NCI-H2107 treated with DMSO at 0.1 percent for 48 hours (cell line): ENCODE measurements around the gene SCYGR1.
"Not testable (repeated sequence)": the region's sequence is repeated elsewhere in the genome, so short reads cannot be mapped to it uniquely, and the experiment has no call there.

ENCODE experiments used
- DNase-seq: peaks from one replicate; lab custom pipeline; 2025; ENCODE audit not compliant: unreplicated experiment; lab: John Stamatoyannopoulos, UW

The SCYGR1 gene

DNA sequence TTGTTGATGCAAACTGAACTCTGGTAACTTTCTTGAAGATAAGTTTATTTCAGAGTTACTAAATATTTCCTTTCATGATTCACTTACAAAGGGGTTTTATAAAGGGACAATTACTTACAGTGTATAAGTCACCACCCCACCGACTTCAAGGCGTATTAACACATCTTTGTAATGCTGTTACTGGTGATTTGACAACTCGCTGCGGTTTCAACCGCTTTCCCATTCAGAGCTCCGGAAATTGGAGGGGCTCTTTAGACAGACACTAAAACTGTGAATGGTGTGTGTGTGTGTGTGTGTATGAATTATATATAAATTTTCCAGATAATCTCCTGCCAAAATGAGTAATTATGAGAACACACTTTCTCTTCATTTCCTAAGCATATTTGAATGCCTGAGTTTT, 13.6 kb downstream of the SCYGR1 start:
- no peak for DNase-seq

DNA sequence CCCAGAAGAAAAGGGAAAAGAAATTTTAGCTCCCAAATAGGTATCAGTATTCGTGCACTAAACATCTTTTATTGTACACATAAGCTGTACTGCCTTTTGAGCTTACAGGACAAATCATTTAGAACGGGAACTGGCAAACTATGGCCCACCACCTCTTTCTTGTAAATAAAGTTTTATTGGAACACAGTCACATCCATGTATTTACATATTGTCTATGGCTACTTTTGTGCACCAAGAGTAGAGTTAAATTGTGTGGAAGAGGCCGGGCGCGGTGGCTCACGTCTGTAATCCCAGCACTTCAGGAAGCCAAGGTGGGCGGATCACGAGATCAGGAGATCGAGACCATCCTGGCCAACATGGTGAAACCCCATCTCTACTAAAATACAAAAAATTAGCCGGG, 14.4 kb downstream of the SCYGR1 start:
- DNase-seq = no peak

DNA sequence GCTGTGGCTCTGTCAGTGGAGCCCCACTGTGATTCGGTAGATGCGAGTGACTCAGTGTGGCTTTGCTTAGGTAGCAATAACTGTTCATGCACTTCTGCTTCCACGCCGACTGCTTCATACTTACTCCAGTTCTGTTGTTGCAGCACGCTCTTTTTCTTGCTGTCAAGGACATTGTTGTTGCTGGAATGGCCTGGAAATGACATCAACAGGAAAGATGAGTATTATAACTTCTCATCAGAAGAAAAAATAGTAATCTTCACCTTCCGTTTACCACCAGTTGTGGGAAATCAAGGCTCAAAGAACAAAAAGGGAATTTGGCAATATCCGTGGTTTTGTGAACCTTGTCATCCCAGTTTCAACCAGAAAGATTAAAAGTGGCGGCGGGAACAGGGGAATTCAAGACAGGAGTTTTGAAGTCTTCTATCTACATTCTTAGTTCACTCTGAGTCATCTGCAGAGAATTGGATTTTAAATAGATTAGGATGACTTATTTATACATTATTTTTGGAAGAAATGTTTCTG, 16.9 kb downstream of the SCYGR1 start:
- no peak for DNase-seq

DNA sequence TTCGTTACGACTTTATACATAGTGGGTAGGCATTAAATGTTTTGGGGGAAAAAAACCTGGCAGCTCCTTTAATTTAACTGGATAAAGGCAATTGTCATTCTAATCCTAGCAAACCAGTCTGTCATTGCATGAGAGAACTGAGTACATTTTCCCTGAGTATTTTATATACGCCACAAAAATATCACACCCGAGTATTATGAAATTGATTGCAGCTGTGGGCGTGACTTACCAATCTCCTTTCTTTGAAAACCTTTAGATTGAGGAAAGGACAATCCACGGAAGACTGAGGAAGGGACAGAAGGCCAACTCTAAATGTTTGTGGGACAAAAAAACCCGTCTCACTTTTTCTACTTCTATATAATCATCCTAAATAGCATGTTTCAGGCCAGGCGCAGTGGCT, 17.7 kb downstream of the SCYGR1 start:
- no peak for DNase-seq

DNA sequence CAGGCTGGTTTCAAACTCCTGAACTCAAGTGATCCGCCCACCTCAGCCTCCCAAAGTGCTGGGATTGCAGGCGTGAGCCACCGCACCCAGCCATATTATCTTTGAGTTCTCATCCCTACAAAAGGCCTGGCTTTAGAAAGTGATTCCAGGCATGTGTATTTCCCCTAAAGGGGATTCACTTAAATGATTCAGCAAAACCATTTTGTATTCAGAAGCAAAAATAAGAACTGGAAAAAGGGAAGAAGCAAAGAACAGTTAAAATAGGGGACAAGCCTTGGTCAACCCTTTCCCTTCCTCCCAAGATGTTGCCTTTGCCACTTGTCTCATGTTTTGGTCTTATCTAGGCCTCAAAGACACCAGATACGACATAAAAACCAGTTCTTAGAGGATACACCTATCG, 19.2 kb downstream of the SCYGR1 start:
- no peak for DNase-seq

DNA sequence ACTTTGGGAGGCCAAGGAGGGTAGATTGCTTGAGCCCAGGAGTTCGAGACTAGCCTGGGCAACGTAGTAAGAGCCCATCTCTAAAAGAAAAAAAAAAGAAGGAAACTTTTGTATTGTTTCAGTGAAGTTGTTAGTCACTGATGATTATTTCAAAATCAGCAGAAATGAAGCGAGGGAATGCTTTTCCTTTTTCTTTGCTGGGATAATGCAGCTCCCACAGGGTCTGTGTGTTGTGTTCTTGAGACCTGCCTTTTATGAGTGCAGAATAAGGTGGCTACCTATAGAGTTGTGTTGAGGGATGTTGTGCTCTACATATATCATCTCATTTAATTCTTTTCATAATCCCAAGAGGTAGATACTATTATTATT, 20.3 kb downstream of the SCYGR1 start:
- no peak for DNase-seq

DNA sequence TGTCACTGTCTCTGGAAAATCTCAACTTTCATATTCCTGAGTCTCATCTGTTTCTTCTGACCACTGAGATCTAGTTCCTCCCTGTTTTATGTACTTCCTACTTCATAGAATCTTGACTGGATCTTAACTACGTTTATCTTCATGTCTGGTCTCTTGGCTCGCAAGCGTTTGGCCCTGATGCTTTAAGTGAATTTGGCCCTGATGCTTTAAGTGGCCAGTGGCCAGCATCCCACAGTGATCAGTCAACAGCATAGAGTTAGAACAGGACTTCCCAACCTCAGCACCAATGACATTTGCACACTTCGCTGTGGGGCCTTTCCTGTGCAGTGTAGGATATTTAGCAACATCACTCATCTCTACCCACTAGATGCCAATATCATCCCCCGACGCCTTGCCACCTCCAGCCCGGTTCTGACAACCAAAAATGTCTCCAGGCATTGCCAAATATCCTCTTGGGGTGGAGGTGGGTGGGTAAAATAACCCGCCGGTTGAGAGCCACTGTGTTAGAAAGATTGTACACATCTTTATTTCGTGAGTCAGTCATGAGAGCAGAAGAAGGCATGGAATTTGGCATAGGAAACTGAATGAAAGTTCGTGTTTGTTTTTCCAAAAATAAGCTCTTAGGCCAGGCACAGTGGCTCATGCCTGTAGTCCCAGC, 20.9 kb downstream of the SCYGR1 start:
- no peak for DNase-seq

DNA sequence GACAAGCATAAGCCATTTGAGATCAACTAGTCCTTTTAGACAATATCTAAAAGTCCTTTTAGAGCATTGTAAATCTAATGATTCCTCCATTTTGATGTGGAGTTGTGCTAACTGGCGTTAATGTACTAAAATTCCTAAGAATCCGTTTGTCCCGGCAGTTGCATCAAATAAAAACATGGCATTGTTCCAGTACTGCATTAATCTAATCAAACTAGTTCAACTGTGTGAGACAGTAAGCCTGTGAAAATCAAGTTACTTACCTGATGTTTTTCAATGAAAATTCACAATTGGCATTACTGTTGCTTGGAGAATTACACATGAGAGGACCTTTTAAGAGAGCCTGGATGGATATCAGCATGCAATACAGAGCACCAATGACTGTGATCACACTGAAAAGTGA, 21.9 kb downstream of the SCYGR1 start:
- no peak for DNase-seq

DNA sequence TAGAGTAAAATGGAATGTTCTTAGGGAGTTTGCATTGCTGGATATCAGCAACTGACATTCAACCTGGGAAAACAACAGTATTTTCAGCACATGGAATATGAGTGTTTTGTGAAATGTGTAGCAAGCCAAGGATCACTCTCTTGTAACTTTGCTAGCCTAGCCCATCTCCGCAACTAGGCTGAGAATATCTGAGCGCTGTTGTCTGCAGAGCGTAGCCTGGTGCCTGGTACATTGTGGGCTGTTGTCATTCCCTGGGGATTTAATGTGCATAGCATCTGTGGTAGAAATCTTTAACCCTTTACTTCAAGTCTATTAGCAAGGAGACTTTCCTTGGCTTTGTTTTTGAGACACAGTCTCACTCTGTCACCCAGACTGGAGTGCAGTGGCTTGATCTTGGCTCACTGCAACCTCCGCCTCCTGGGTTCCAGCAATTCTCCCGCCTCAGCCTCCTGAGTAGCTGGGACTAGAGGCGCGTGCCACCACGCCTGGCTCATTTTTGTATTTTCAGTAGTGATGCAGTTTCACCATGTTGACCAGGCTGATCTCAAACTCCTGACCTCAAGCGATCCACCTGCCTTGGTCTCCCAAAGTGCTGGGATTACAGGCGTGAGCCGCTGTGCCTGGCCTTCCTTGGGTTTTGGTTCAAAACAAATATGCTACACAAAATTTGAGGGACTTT, 23.0 kb downstream of the SCYGR1 start:
- DNase-seq = not testable (repeated sequence)

DNA sequence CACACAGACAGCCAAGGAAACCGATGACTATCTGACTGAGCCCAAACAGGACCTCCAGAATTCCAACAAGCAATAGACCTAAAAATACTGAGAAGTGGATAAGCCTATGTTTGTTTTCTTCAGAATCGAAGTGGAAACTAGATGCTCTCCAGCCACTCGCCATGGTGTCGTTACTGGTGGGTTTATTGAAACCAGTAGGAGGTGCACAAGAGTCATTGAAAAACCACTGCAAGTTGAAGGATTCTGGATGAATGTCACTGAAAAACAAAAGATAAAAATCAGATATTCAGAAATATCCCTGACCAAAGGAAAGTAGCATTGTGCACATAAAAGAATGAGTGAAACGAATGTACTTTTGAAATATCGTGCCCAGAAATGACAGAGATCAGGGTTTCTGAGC, 24.0 kb downstream of the SCYGR1 start:
- DNase-seq = no peak

DNA sequence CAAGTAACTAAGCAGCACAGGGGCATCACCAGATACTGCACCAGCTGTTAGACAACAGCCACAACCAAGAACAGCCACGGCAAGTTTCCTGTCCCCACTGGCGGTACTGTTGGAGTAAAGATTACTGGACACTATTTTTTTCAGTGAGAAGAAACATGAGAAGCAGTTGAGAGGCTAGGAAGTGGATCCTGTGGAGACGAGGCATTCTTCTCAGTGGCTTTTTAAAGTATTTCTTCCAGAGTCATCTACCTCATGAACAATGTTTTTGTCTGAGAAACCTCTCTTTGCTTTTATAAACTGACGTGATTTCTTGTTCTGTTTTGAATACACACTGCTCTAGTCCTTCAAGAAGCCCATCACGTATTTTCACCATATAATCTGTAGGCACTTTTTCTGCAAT, 27.4 kb downstream of the SCYGR1 start:
- DNase-seq = no peak

DNA sequence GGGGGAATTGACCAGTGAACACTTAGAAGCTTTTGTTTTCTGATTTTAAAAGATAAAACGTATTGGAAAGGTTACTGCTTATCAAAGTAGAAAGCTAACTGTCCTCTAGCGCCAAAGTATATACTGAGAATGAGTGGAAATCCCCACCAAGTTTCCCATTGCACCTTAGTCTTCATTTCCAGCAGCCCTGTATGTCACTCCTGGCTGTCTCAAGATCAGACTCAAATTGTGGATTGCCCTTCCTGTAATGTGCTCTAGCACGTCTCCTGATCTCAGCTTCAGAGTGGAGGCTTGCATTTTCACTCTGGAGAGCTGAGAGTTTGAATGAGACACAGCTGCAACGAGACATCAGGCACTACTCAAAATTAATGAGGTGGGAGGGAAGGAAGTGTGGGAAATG, 36.1 kb downstream of the SCYGR1 start:
- no peak for DNase-seq

DNA sequence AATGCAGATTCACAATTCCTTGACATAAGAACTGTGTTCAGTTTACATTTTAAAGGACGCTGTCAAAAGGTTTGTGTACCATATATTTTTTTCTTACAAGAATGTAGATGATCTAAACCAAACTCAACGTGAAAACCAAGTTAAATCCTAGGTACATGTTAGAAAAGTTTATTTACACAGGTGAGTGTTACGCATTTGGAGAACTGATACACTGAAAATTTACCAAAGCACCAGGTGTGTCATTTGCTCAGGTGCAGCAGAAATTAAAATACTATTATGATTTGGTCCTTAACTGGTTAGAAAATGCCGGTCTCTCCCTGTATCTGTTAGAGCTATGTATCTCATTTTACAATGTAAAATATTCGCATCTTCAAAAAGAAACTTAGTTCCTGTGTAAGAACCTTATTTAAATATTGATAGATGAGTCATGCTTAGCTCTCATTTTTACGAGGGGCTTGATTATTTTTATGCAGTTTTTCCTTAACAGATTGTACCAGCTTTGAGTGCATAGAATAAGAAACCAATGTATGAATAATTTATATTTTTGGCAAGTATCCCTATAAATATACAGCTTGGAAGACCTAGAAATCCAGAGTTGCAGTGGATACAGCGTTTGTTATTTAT, 37.6 kb downstream of the SCYGR1 start:
- no peak for DNase-seq

DNA sequence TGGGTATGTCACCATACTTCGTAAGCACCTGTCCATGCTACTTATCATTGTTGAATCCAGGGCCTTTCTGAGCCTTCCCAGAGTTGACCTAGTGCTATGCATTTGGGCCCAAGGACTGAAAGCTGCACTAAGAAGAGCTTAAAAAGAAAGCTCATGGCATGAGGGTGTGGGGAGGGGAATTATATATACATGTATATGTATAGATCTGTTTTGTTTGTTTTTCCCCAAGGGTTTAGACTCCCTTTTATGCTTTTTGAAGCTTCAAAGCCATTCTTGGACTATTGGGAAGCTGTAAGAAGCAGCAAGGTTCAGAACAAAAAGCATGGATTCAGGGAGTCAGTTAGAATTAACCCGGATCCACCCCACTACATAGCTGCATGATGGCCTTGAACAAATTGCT, 39.4 kb downstream of the SCYGR1 start:
- no peak for DNase-seq

DNA sequence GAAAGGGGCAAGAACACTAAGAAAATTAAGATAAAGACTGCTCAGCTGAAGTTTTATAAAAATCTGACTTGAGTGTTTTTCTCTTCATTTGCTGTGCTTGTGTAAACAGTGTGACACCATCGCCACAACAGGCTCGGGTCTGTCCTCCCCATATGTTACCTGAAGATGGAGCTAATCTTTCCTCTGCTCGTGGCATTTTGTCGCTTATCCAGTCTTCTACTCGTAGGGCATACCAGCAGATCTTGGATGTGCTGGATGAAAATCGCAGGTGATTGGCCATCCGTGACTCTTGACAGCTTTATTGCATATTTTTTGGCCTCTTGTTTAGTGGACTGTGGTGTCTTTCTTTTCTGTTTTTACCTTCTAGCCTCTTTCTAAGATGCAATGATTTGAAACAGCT, 40.6 kb downstream of the SCYGR1 start:
- no peak for DNase-seq

DNA sequence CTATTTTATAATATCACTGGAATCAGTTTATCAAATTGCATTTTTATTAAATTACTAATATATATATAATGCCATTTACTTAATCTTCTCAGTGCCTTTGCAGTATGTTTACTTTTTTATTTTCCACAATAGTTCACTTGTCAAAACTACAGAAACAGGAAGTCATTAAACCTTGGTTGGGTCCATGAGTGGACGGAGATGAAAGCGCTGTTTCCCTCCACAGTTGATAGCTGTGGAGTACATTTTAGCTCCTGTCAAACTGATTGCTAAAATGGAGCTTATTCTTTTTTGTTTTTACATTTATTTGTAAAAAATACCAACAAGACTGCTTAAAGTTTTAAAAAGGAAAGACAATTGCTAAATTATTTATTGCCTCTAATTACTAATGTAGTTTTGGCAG, 43.5 kb downstream of the SCYGR1 start:
- DNase-seq = no peak

DNA sequence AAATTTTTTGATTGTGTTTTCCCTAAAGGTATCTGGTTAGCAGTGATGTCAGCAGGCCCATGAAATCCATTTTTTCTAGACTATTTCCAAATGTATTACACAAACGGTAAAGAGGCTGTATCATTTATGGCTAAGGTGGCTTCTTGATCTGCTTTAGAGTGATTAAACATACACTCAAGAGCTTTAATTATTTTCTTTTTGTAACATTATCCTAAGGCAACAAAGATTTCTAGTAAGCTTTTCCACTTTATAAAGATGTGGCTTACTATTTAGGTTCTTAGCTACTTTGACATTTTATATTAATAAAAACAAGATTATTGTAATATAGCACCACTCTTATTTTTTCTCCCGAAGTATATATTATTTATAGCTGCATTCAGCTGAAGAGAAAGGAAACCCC, 46.2 kb downstream of the SCYGR1 start:
- DNase-seq = no peak

DNA sequence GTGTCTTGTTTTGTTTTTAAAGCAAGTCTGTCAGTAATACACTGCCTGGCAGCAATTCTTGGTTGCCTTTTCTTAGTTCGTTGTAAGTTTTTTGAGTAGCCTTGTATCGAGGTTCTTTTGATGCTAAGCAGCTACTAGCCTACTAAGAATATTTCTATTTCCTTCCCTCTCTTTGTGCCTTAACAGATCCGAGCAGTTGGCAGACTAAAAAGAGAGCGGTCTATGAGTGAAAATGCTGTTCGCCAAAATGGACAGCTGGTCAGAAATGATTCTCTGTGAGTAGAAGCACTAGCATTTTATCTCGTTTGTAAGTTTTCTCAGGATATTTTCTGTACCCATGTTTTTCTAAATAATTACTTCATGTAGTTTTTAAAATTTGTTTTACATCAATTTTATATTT, 47.6 kb downstream of the SCYGR1 start:
- DNase-seq = no peak

DNA sequence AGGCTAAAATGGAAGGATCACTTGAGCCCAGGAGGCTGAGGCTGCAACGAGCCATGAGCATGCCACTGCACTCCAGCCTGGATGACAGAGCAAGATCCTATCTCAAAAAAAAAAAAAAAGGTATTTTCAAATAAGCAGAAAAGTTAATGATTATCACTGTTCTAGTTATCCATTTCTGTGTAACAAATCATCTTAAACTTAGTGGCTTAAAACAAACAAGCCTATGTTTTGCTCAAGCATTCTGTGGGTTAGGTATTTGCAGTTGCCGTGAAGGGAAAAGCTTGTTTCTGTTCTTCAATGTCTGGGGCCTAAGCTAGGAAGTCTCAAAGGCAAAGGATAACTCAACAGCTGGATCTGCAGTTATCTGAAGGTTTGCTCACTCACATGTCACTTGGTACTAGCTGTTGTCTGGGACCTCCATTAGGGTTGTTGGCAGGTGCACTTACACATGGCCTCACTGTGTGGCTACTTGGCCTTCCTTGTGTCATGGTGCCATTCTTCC, 48.6 kb downstream of the SCYGR1 start:
- DNase-seq = no peak
